Measurements from ENCODE around the gene PLAC8.
"Not testable (repeated sequence)": the region's sequence is repeated elsewhere in the genome, so short reads cannot be mapped to it uniquely, and the experiment has no call there.

The PLAC8 gene

GRCh38 chr4:83114576-83114975 is at the start of gene PLAC8:
Gene PLAC8, minus strand, starts transcription at chr4:83114729. Its CDS starts 6,808 bp downstream, at chr4:83107921.
- DNase-seq, result no peak

- DNase-seq, result no peak
These were observed 38.9 kb upstream of the PLAC8 start for GRCh38 chr4:83153417-83153816.

- no peak for DNase-seq
These were observed 38.2 kb upstream of the PLAC8 start for GRCh38 chr4:83152746-83153145.

- DNase-seq, result no peak
These were observed 37.1 kb upstream of the PLAC8 start for GRCh38 chr4:83151651-83152050.

GRCh38 chr4:83150653-83151330 is 36.3 kb upstream of the PLAC8 start:
- DNase-seq, result no peak

- DNase-seq, result no peak
These were observed 35.5 kb upstream of the PLAC8 start for GRCh38 chr4:83149865-83150652.

GRCh38 chr4:83146841-83147240 is 32.3 kb upstream of the PLAC8 start:
- no peak for DNase-seq

- not testable (repeated sequence) for DNase-seq
These were observed 31.2 kb upstream of the PLAC8 start for GRCh38 chr4:83145776-83146175.

- DNase-seq, result no peak
These were observed 25.1 kb upstream of the PLAC8 start for GRCh38 chr4:83139514-83140156.

GRCh38 chr4:83138946-83139345 is 24.4 kb upstream of the PLAC8 start:
- DNase-seq, result no peak

- DNase-seq, result no peak
These were observed 17.5 kb upstream of the PLAC8 start for GRCh38 chr4:83132065-83132464.

- DNase-seq, result no peak
These were observed 14.7 kb upstream of the PLAC8 start for GRCh38 chr4:83129264-83129663.

- no peak for DNase-seq
These were observed 13.9 kb upstream of the PLAC8 start for GRCh38 chr4:83128240-83128929.

- DNase-seq, result no peak
These were observed 11.2 kb upstream of the PLAC8 start for GRCh38 chr4:83125738-83126141.

- peak in 1 of 56 donors; percentile 6 for DNase-seq
These were observed 9.7 kb upstream of the PLAC8 start for GRCh38 chr4:83124111-83124780.

- DNase-seq, result no peak
These were observed 6.7 kb upstream of the PLAC8 start for GRCh38 chr4:83121246-83121645.

GRCh38 chr4:83118869-83119268 is 4.3 kb upstream of the PLAC8 start:
- DNase-seq, result no peak

GRCh38 chr4:83115656-83116285 is 1.2 kb upstream of the PLAC8 start:
- no peak for DNase-seq

GRCh38 chr4:83115000-83115399 is 471 bp upstream of the PLAC8 start:
- DNase-seq, result no peak

- no peak for DNase-seq
These were observed 1.1 kb downstream of the PLAC8 start for GRCh38 chr4:83113429-83113786.
